IPS-15b (cell line): ENCODE data around the gene CPE.

Experiments
- H3K27me3 ChIP-seq: one replicate; pipeline ENCODE4 v1.6.1; 2013; ENCODE audit warnings: low read length; ENCODE audit not compliant: control insufficient read depth, insufficient read depth
- H3K36me3 ChIP-seq: one replicate; pipeline ENCODE4 v1.6.1; 2013; ENCODE audit warnings: low read length; ENCODE audit not compliant: control insufficient read depth, insufficient read depth
- H3K4me1 ChIP-seq: one replicate; pipeline ENCODE4 v1.6.1; 2013; ENCODE audit warnings: mild to moderate bottlenecking, low read length; ENCODE audit not compliant: control insufficient read depth, insufficient read depth
- H3K4me3 ChIP-seq: one replicate; pipeline ENCODE4 v1.5.1; 2013; ENCODE audit warnings: low read depth, low read length
- H3K9ac ChIP-seq: one replicate; pipeline ENCODE4 v1.6.1; 2013; ENCODE audit warnings: low read depth, mild to moderate bottlenecking, low read length
- H3K9me3 ChIP-seq: one replicate; pipeline ENCODE4 v1.6.1; 2013; ENCODE audit warnings: mild to moderate bottlenecking, low read length; ENCODE audit not compliant: control insufficient read depth, insufficient read depth

Gene CPE

GRCh38 chr4:165369522-165369921, 9.3 kb upstream of the CPE start:
- Histone ChIP-seq H3K36me3 (no peaks in the 10 kb centered on the region), H3K4me3 (no peak overlapping the region), H3K27me3 (no peaks in the 10 kb centered on the region), H3K9ac (no peak overlapping the region), H3K4me1 (no peaks in the 10 kb centered on the region), H3K9me3 (no peaks in the 10 kb centered on the region)

- Histone ChIP-seq H3K4me1 (no peaks in the 10 kb centered on the region), H3K9ac (no peak overlapping the region), H3K4me3 (no peak overlapping the region), H3K9me3 (no peaks in the 10 kb centered on the region), H3K27me3 (no peaks in the 10 kb centered on the region), H3K36me3 (no peaks in the 10 kb centered on the region)
Measured at GRCh38 chr4:165370530-165370929, 8.3 kb upstream of the CPE start.

GRCh38 chr4:165375465-165375864, 3.3 kb upstream of the CPE start:
- no peaks in the 10 kb centered on the region for H3K9me3 ChIP-seq
- peaks cover 24% of the 10 kb centered on the region for H3K27me3 ChIP-seq
- no peak overlapping the region for H3K9ac ChIP-seq
- no peak overlapping the region for H3K4me3 ChIP-seq
- no peaks in the 10 kb centered on the region for H3K4me1 ChIP-seq
- no peaks in the 10 kb centered on the region for H3K36me3 ChIP-seq

- H3K9me3 ChIP-seq, result no peaks in the 10 kb centered on the region
- no peaks in the 10 kb centered on the region for H3K36me3 ChIP-seq
- H3K4me3 ChIP-seq, result peak overlapping the region; percentile 54
- H3K4me1 ChIP-seq, result peaks cover 5% of the 10 kb centered on the region
- peaks cover 24% of the 10 kb centered on the region for H3K27me3 ChIP-seq
- H3K9ac ChIP-seq, result no peak overlapping the region
Measured at GRCh38 chr4:165378398-165378744, 437 bp upstream of the CPE start.

GRCh38 chr4:165379678-165380064, 863 bp downstream of the CPE start:
- Histone ChIP-seq H3K9ac (no peak overlapping the region), H3K9me3 (no peaks in the 10 kb centered on the region), H3K4me3 (peak overlapping the region; percentile 54), H3K36me3 (no peaks in the 10 kb centered on the region), H3K4me1 (peaks cover 5% of the 10 kb centered on the region), H3K27me3 (peaks cover 24% of the 10 kb centered on the region)

- H3K4me1 ChIP-seq, result peaks cover 5% of the 10 kb centered on the region
- H3K9ac ChIP-seq, result no peak overlapping the region
- H3K4me3 ChIP-seq, result no peak overlapping the region
- no peaks in the 10 kb centered on the region for H3K9me3 ChIP-seq
- peaks cover 24% of the 10 kb centered on the region for H3K27me3 ChIP-seq
- H3K36me3 ChIP-seq, result no peaks in the 10 kb centered on the region
Measured at GRCh38 chr4:165380805-165381204, 2.0 kb downstream of the CPE start.

GRCh38 chr4:165381821-165382373, 3.1 kb downstream of the CPE start:
- no peak overlapping the region for H3K4me3 ChIP-seq

GRCh38 chr4:165382640-165383039, 3.8 kb downstream of the CPE start:
- Histone ChIP-seq H3K4me1 (peaks cover 5% of the 10 kb centered on the region), H3K27me3 (peaks cover 19% of the 10 kb centered on the region), H3K9me3 (no peaks in the 10 kb centered on the region), H3K9ac (no peak overlapping the region), H3K4me3 (no peak overlapping the region), H3K36me3 (no peaks in the 10 kb centered on the region)

More at GRCh38 chr4:165381821-165382373, 3.1 kb downstream of the CPE start:
- Histone ChIP-seq H3K4me1 (peaks cover 5% of the 10 kb centered on the region), H3K9me3 (no peaks in the 10 kb centered on the region), H3K36me3 (no peaks in the 10 kb centered on the region), H3K27me3 (peaks cover 24% of the 10 kb centered on the region), H3K9ac (no peak overlapping the region)

- H3K27me3 ChIP-seq, result peaks cover 9% of the 10 kb centered on the region
- H3K4me1 ChIP-seq, result peaks cover 5% of the 10 kb centered on the region
- no peaks in the 10 kb centered on the region for H3K9me3 ChIP-seq
- H3K9ac ChIP-seq, result no peak overlapping the region
- no peaks in the 10 kb centered on the region for H3K36me3 ChIP-seq
- no peak overlapping the region for H3K4me3 ChIP-seq
Measured at GRCh38 chr4:165383591-165384073, 4.8 kb downstream of the CPE start.

- H3K4me1 ChIP-seq, result peaks cover 5% of the 10 kb centered on the region
- H3K36me3 ChIP-seq, result no peaks in the 10 kb centered on the region
- peaks cover 9% of the 10 kb centered on the region for H3K27me3 ChIP-seq
- H3K9ac ChIP-seq, result no peak overlapping the region
- H3K9me3 ChIP-seq, result no peaks in the 10 kb centered on the region
- no peak overlapping the region for H3K4me3 ChIP-seq
Measured at GRCh38 chr4:165384186-165384585, 5.4 kb downstream of the CPE start.

- Histone ChIP-seq H3K27me3 (peaks cover 7% of the 10 kb centered on the region), H3K4me3 (no peak overlapping the region), H3K9me3 (no peaks in the 10 kb centered on the region), H3K9ac (no peak overlapping the region), H3K36me3 (no peaks in the 10 kb centered on the region), H3K4me1 (peaks cover 5% of the 10 kb centered on the region)
Measured at GRCh38 chr4:165384598-165384997, 5.8 kb downstream of the CPE start.

- Histone ChIP-seq H3K36me3 (no peaks in the 10 kb centered on the region), H3K4me1 (peaks cover 5% of the 10 kb centered on the region), H3K27me3 (peaks cover 3% of the 10 kb centered on the region), H3K9ac (no peak overlapping the region), H3K9me3 (no peaks in the 10 kb centered on the region), H3K4me3 (no peak overlapping the region)
Measured at GRCh38 chr4:165385126-165385525, 6.3 kb downstream of the CPE start.
